ENCODE measurements around the gene ZSCAN22.

GRCh38 chr19:58355908-58356765, 29.3 kb downstream of the ZSCAN22 start:
- TF ChIP-seq ZNF274 (IDR thresholded peaks at IDR 0.05; ENCODE audit: low read depth, low read length) (no peak), SUZ12 (IDR thresholded peaks at IDR 0.05; ENCODE audit: extremely low read depth, insufficient read depth, insufficient read length) (no peak)

All from NT2/D1 (cell line).